WTC11 (cell line): ENCODE results near the gene LIF. TPM values are rescaled to one million over a fixed set of nuclear protein-coding genes. Genes with fewer than 3 reads are reported as not detected.

Source experiments
- ATAC-seq: fragments of 200-7000 bp; cut with Tn5 transposase; 2 replicates; pipeline ENCODE4 v1.10.0; 2021; ENCODE audit warnings: mild to moderate bottlenecking, moderate library complexity
- CTCF ChIA-PET: fragments of 300-600 bp; sonication (Branson Sonifier 250); formaldehyde crosslinking; loops from one replicate; lab custom pipeline; 2021; ENCODE audit warnings: antibody characterized with exemption; lab: Charles Lee
- POLR2A ChIA-PET: fragments of 350-600 bp; sonication (Branson Sonifier 250); formaldehyde crosslinking; loops from one replicate; lab custom pipeline; 2021; ENCODE audit warnings: antibody characterized with exemption; lab: Charles Lee
- DNase-seq: peaks from one replicate; pipeline ENCODE4 v3.0.0; 2021; ENCODE audit warnings: low spot score
- H3K27ac Mint-ChIP-seq: 2 replicates; pipeline ENCODE4 v1.8.0; 2021; ENCODE audit warnings: mixed read lengths
- H3K27me3 Mint-ChIP-seq: 2 replicates; pipeline ENCODE4 v1.8.0; 2021; ENCODE audit warnings: low read depth, mild to moderate bottlenecking, moderate library complexity, mixed read lengths
- H3K36me3 Mint-ChIP-seq: 2 replicates; pipeline ENCODE4 v1.8.0; 2021; ENCODE audit warnings: mixed read lengths
- H3K4me1 Mint-ChIP-seq: 2 replicates; pipeline ENCODE4 v1.8.0; 2022; ENCODE audit warnings: mixed read lengths
- H3K4me3 Mint-ChIP-seq: 2 replicates; pipeline ENCODE4 v1.8.0; 2021; ENCODE audit warnings: mild to moderate bottlenecking, moderate library complexity, mixed read lengths
- H3K9me3 Mint-ChIP-seq: 2 replicates; pipeline ENCODE4 v1.8.0; 2021; ENCODE audit warnings: mixed read lengths
- ATF2 ChIP-seq: sonication (generic); formaldehyde crosslinking; IDR thresholded peaks from 2 replicates; pipeline ENCODE4 v1.8.1; 2022; ENCODE audit warnings: low read depth, missing genetic modification reagents, borderline replicate concordance
- EMX1 ChIP-seq: fragments of 250-450 bp; sonication (Bioruptor Pico); IDR thresholded peaks from 2 replicates; pipeline ENCODE4 v1.8.0; 2021; ENCODE audit warnings: mild to moderate bottlenecking
- ESRRA ChIP-seq: sonication (generic); formaldehyde crosslinking; IDR thresholded peaks from 2 replicates; pipeline ENCODE4 v1.8.1; 2022; ENCODE audit warnings: mild to moderate bottlenecking, missing genetic modification reagents, borderline replicate concordance
- ETV6 ChIP-seq: sonication (generic); formaldehyde crosslinking; IDR thresholded peaks from 2 replicates; pipeline ENCODE4 v1.8.1; 2022; ENCODE audit warnings: mild to moderate bottlenecking, missing genetic modification reagents
- GTF2I ChIP-seq: fragments of 250-450 bp; sonication (Bioruptor Pico); conservative IDR thresholded peaks from 2 replicates; pipeline ENCODE4 v1.4.0; 2021; ENCODE audit warnings: mild to moderate bottlenecking
- HMGXB4 ChIP-seq: sonication (generic); formaldehyde crosslinking; IDR thresholded peaks from 2 replicates; pipeline ENCODE4 v1.8.1; 2023; ENCODE audit warnings: mild to moderate bottlenecking, moderate library complexity, missing genetic modification reagents
- JAZF1 ChIP-seq: fragments of 250-450 bp; sonication (Bioruptor Pico); IDR thresholded peaks from 2 replicates; pipeline ENCODE4 v1.9.0; 2021; ENCODE audit warnings: moderate library complexity, mild to moderate bottlenecking, inconsistent platforms
- KAT7 ChIP-seq: sonication (generic); formaldehyde crosslinking; IDR thresholded peaks from 2 replicates; pipeline ENCODE4 v1.8.1; 2023; ENCODE audit warnings: missing genetic modification reagents, mild to moderate bottlenecking, borderline replicate concordance
- NR1H2 ChIP-seq: sonication (generic); formaldehyde crosslinking; IDR thresholded peaks from 2 replicates; pipeline ENCODE4 v1.9.0; 2021; ENCODE audit warnings: mild to moderate bottlenecking, moderate library complexity, missing genetic modification reagents
- NR2C2 ChIP-seq: sonication (generic); formaldehyde crosslinking; IDR thresholded peaks from 2 replicates; pipeline ENCODE4 v1.8.0; 2022; ENCODE audit warnings: mild to moderate bottlenecking, missing genetic modification reagents
- RELA ChIP-seq: sonication (generic); formaldehyde crosslinking; IDR thresholded peaks from 2 replicates; pipeline ENCODE4 v1.8.1; 2022; ENCODE audit warnings: missing genetic modification reagents, mild to moderate bottlenecking, borderline replicate concordance
- SMAD4 ChIP-seq: sonication (generic); formaldehyde crosslinking; IDR thresholded peaks from 2 replicates; pipeline ENCODE4 v1.8.0; 2022; ENCODE audit warnings: mild to moderate bottlenecking, missing genetic modification reagents
- SP1 ChIP-seq: sonication (generic); formaldehyde crosslinking; conservative IDR thresholded peaks from 2 replicates; pipeline ENCODE4 v1.8.1; 2022; ENCODE audit warnings: missing genetic modification reagents
- TEAD1 ChIP-seq: sonication (generic); formaldehyde crosslinking; IDR thresholded peaks from 2 replicates; pipeline ENCODE4 v1.8.0; 2022; ENCODE audit warnings: mild to moderate bottlenecking, missing genetic modification reagents
- TEAD4 ChIP-seq: sonication (generic); formaldehyde crosslinking; IDR thresholded peaks from 2 replicates; pipeline ENCODE4 v1.8.0; 2022; ENCODE audit warnings: mild to moderate bottlenecking, missing genetic modification reagents
- ZBTB21 ChIP-seq: sonication (generic); formaldehyde crosslinking; IDR thresholded peaks from 2 replicates; pipeline ENCODE4 v1.8.1; 2023; ENCODE audit warnings: mild to moderate bottlenecking, missing genetic modification reagents, borderline replicate concordance
- ZMAT4 ChIP-seq: fragments of 250-450 bp; sonication (Bioruptor Pico); IDR thresholded peaks from 2 replicates; pipeline ENCODE4 v1.9.0; 2021; ENCODE audit warnings: mild to moderate bottlenecking
- ZNF281 ChIP-seq: sonication (generic); formaldehyde crosslinking; IDR thresholded peaks from 2 replicates; pipeline ENCODE4 v1.8.0; 2023; ENCODE audit warnings: mild to moderate bottlenecking, missing genetic modification reagents
- ZNF416 ChIP-seq: fragments of 250-450 bp; sonication (Bioruptor Pico); IDR thresholded peaks from 2 replicates; pipeline ENCODE4 v1.9.0; 2021; ENCODE audit warnings: mild to moderate bottlenecking, inconsistent platforms
- total RNA-seq: library from RNA; stranded (reverse); gene quantifications from 3 replicates; pipeline ENCODE4 v1.2.3, GENCODE V29; 2021

The LIF gene
- total RNA-seq, 1 experiment from 2014 or later = 7.2 TPM

GRCh38 chr22:30270832-30271231 lies 24.3 kb upstream of the LIF start:
- CTCF ChIA-PET = interaction anchor here (0.6 to 3.6 kb wide), 5 partner anchors 10 to 960 kb away, joined by 3 to 19 read pairs (median 5); partner anchors contain the start of gene CASTOR1
- Mint-ChIP-seq H3K9me3 (no peaks in the 10 kb centered on the region), H3K4me1 (0 out of 2 replicates have a peak, but pooled peaks cover 1% of the 10 kb centered on the region), H3K36me3 (no peaks in the 10 kb centered on the region), H3K27me3 (no peaks in the 10 kb centered on the region; the same call in 1 of the 2 replicates), H3K27ac (no peak overlapping the region)
- no peak for ATAC-seq
- no peak for DNase-seq
- POLR2A ChIA-PET = interaction anchor here (0.6 to 1.1 kb wide), 2 partner anchors 12 to 137 kb away, joined by 3 to 5 read pairs; no protein-coding TSS in a partner anchor
- no peak for TF ChIP-seq RELA
- TF ChIP-seq, all 79 proteins: peak for 0
- H3K4me3 Mint-ChIP-seq = no peak overlapping the region

GRCh38 chr22:30268331-30268730 lies 21.8 kb upstream of the LIF start:
- CTCF ChIA-PET = interaction anchor here (3.6 kb wide), 1 partner anchor 20 kb away, joined by 19 read pairs; the partner anchor contains the start of gene CASTOR1

GRCh38 chr22:30267382-30268302 lies 21.1 kb upstream of the LIF start:
- peaks cover 5% of the 10 kb centered on the region for H3K4me1 Mint-ChIP-seq

More at GRCh38 chr22:30268331-30268730, 21.8 kb upstream of the LIF start:
- Mint-ChIP-seq H3K4me1 (no peaks in the 10 kb centered on the region), H3K27me3 (peaks cover 1% of the 10 kb centered on the region), H3K9me3 (no peaks in the 10 kb centered on the region), H3K4me3 (no peak overlapping the region), H3K36me3 (no peaks in the 10 kb centered on the region), H3K27ac (no peak overlapping the region)
- ATAC-seq (no peak), DNase-seq (no peak)
- POLR2A ChIA-PET = no interaction called here
- TF ChIP-seq GTF2I (no peak), TEAD4 (no peak), ETV6 (CRISPR knock-in tag) (no peak), ZBTB21 (CRISPR knock-in tag) (no peak), HMGXB4 (CRISPR knock-in tag) (no peak), NR1H2 (no peak), NR2C2 (CRISPR knock-in tag) (no peak), JAZF1 (CRISPR knock-in tag) (no peak)

More at GRCh38 chr22:30267382-30268302, 21.1 kb upstream of the LIF start:
- ChIA-PET POLR2A (interaction anchor here (0.6 kb wide), 1 partner anchor 46 kb away, joined by 3 read pairs; no protein-coding TSS in a partner anchor), CTCF (interaction anchor here (3.6 kb wide), 1 partner anchor 21 kb away, joined by 19 read pairs; the partner anchor contains the start of gene CASTOR1)
- Mint-ChIP-seq H3K4me3 (no peak overlapping the region), H3K9me3 (no peaks in the 10 kb centered on the region), H3K27ac (no peak overlapping the region), H3K36me3 (no peaks in the 10 kb centered on the region), H3K27me3 (peaks cover 7% of the 10 kb centered on the region)
- TF ChIP-seq ATF2 (CRISPR knock-in tag) = no peak
- TF ChIP-seq ZMAT4 = no peak
- no peak for TF ChIP-seq EMX1 (CRISPR knock-in tag)
- TF ChIP-seq KAT7 (CRISPR knock-in tag) = no peak
- TF ChIP-seq ETV6 (CRISPR knock-in tag) = no peak
- TF ChIP-seq ZNF416 = no peak
- no peak for TF ChIP-seq ZBTB21 (CRISPR knock-in tag)
- TF ChIP-seq ZNF281 = no peak
- no peak for TF ChIP-seq SP1
- no peak for TF ChIP-seq TEAD1
- no peak for TF ChIP-seq SMAD4 (CRISPR knock-in tag)
- TF ChIP-seq ESRRA = no peak
- DNase-seq (no peak), ATAC-seq (no peak)
